NT2/D1 (cell line): Measurements from ENCODE around the gene ARAP3.
"Not testable (repeated sequence)": the region's sequence is repeated elsewhere in the genome, so short reads cannot be mapped to it uniquely, and the experiment has no call there.

ENCODE experiments used
- DNase-seq: peaks from one replicate; pipeline ENCODE4 v3.0.0-alpha.2; 2011; ENCODE audit warnings: low read depth, low spot score
- H3K27me3 ChIP-seq: 2 replicates; pipeline ENCODE4 v1.6.0; 2011; ENCODE audit warnings: mild to moderate bottlenecking; ENCODE audit not compliant: insufficient read length, insufficient read depth
- H3K36me3 ChIP-seq: 2 replicates; pipeline ENCODE4 v1.6.1; 2011; ENCODE audit warnings: mild to moderate bottlenecking, low read length, mixed read lengths; ENCODE audit not compliant: insufficient read depth, insufficient read length
- H3K4me1 ChIP-seq: 2 replicates; pipeline ENCODE4 v1.5.1; 2011; ENCODE audit not compliant: insufficient read depth, insufficient read length
- H3K4me3 ChIP-seq: 2 replicates; pipeline ENCODE4 v1.5.1; 2011; ENCODE audit warnings: low read depth; ENCODE audit not compliant: insufficient read length
- H3K9ac ChIP-seq: 2 replicates; pipeline ENCODE4 v1.6.0; 2011; ENCODE audit warnings: low read depth; ENCODE audit not compliant: insufficient read length
- H3K9me3 ChIP-seq: 2 replicates; pipeline ENCODE4 v1.5.1; 2011; ENCODE audit warnings: mild to moderate bottlenecking, low read length; ENCODE audit not compliant: insufficient read depth
- SUZ12 ChIP-seq: IDR thresholded peaks from 2 replicates; pipeline ENCODE4 v1.6.1; 2011; ENCODE audit not compliant: insufficient read length, insufficient read depth; ENCODE audit errors: extremely low read depth
- YY1 ChIP-seq: IDR thresholded peaks from 2 replicates; pipeline ENCODE4 v1.6.1; 2011; ENCODE audit not compliant: insufficient read length, insufficient read depth
- ZNF274 ChIP-seq: IDR thresholded peaks from 2 replicates; pipeline ENCODE4 v1.6.1; 2011; ENCODE audit warnings: mild to moderate bottlenecking, low read depth, low read length

The ARAP3 gene

GRCh38 chr5:141617128-141617527 is 64.9 kb downstream of the ARAP3 start:
- Histone ChIP-seq H3K9ac (no peak overlapping the region), H3K9me3 (no peaks in the 10 kb centered on the region), H3K4me1 (no peaks in the 10 kb centered on the region), H3K4me3 (peak overlapping the region; percentile 62), H3K36me3 (peaks cover 33% of the 10 kb centered on the region), H3K27me3 (no peaks in the 10 kb centered on the region)
- DNase-seq: no peak
- TF ChIP-seq SUZ12 (no peak), YY1 (no peak), ZNF274 (no peak)

GRCh38 chr5:141615991-141616720 is 65.9 kb downstream of the ARAP3 start:
- Histone ChIP-seq H3K4me3 (no peak overlapping the region), H3K9ac (no peak overlapping the region)

GRCh38 chr5:141613344-141613743 is 68.7 kb downstream of the ARAP3 start:
- DNase-seq: no peak
- Histone ChIP-seq H3K4me1 (no peaks in the 10 kb centered on the region), H3K9ac (no peak overlapping the region), H3K4me3 (no peak overlapping the region), H3K36me3 (peaks cover 13% of the 10 kb centered on the region), H3K27me3 (no peaks in the 10 kb centered on the region), H3K9me3 (no peaks in the 10 kb centered on the region)
- TF ChIP-seq YY1: no peak
- TF ChIP-seq ZNF274: no peak
- no peak for TF ChIP-seq SUZ12

More at GRCh38 chr5:141615991-141616720, 65.9 kb downstream of the ARAP3 start:
- Histone ChIP-seq H3K4me1 (no peaks in the 10 kb centered on the region), H3K27me3 (no peaks in the 10 kb centered on the region), H3K9me3 (no peaks in the 10 kb centered on the region), H3K36me3 (peaks cover 25% of the 10 kb centered on the region)
- TF ChIP-seq SUZ12 (no peak), YY1 (no peak), ZNF274 (no peak)
- no peak for DNase-seq

GRCh38 chr5:141611289-141611688 is 70.7 kb downstream of the ARAP3 start:
- Histone ChIP-seq H3K9ac (no peak overlapping the region), H3K9me3 (no peaks in the 10 kb centered on the region), H3K36me3 (peaks cover 4% of the 10 kb centered on the region), H3K4me3 (no peak overlapping the region), H3K4me1 (no peaks in the 10 kb centered on the region), H3K27me3 (no peaks in the 10 kb centered on the region)
- DNase-seq: no peak
- TF ChIP-seq ZNF274 (no peak), SUZ12 (no peak), YY1 (no peak)

GRCh38 chr5:141609921-141610320 is 72.1 kb downstream of the ARAP3 start:
- H3K9ac ChIP-seq, H3K27me3 ChIP-seq, H3K9me3 ChIP-seq, H3K4me3 ChIP-seq, H3K4me1 ChIP-seq, DNase-seq, H3K36me3 ChIP-seq: not testable (repeated sequence)

- no peak overlapping the region for H3K9ac ChIP-seq
- H3K4me3 ChIP-seq: no peak overlapping the region
- no peak for TF ChIP-seq SUZ12
- no peak for TF ChIP-seq YY1
- no peak for TF ChIP-seq ZNF274
These were observed 73.0 kb downstream of the ARAP3 start for GRCh38 chr5:141609044-141609443.

GRCh38 chr5:141608557-141608956 is 73.5 kb downstream of the ARAP3 start:
- H3K4me3 ChIP-seq: no peak overlapping the region
- H3K36me3 ChIP-seq: no peaks in the 10 kb centered on the region
- TF ChIP-seq ZNF274 (no peak), YY1 (no peak), SUZ12 (no peak)
- H3K9me3 ChIP-seq: no peaks in the 10 kb centered on the region
- H3K4me1 ChIP-seq: peaks cover 2% of the 10 kb centered on the region
- DNase-seq: no peak
- H3K27me3 ChIP-seq: no peaks in the 10 kb centered on the region
- H3K9ac ChIP-seq: no peak overlapping the region

More at GRCh38 chr5:141609044-141609443, 73.0 kb downstream of the ARAP3 start:
- H3K27me3 ChIP-seq: no peaks in the 10 kb centered on the region
- H3K4me1 ChIP-seq: peaks cover 2% of the 10 kb centered on the region
- DNase-seq: no peak
- H3K9me3 ChIP-seq: no peaks in the 10 kb centered on the region
- no peaks in the 10 kb centered on the region for H3K36me3 ChIP-seq

GRCh38 chr5:141608046-141608445 is 74.0 kb downstream of the ARAP3 start:
- H3K9me3 ChIP-seq: no peaks in the 10 kb centered on the region
- no peaks in the 10 kb centered on the region for H3K36me3 ChIP-seq
- H3K27me3 ChIP-seq: no peaks in the 10 kb centered on the region
- H3K9ac ChIP-seq: no peak overlapping the region
- H3K4me1 ChIP-seq: peaks cover 2% of the 10 kb centered on the region
- DNase-seq: no peak
- no peak overlapping the region for H3K4me3 ChIP-seq
- TF ChIP-seq YY1: no peak
- TF ChIP-seq SUZ12: no peak
- TF ChIP-seq ZNF274: no peak
